ENCODE data around the gene ZNF524. TPM values are rescaled to one million over a fixed set of nuclear protein-coding genes. Genes with fewer than 3 reads are reported as not detected.

Gene ZNF524
- total RNA-seq, 4 donors from 2014 or later, result 20.3 to 33.5 (median 26.4) TPM

DNA sequence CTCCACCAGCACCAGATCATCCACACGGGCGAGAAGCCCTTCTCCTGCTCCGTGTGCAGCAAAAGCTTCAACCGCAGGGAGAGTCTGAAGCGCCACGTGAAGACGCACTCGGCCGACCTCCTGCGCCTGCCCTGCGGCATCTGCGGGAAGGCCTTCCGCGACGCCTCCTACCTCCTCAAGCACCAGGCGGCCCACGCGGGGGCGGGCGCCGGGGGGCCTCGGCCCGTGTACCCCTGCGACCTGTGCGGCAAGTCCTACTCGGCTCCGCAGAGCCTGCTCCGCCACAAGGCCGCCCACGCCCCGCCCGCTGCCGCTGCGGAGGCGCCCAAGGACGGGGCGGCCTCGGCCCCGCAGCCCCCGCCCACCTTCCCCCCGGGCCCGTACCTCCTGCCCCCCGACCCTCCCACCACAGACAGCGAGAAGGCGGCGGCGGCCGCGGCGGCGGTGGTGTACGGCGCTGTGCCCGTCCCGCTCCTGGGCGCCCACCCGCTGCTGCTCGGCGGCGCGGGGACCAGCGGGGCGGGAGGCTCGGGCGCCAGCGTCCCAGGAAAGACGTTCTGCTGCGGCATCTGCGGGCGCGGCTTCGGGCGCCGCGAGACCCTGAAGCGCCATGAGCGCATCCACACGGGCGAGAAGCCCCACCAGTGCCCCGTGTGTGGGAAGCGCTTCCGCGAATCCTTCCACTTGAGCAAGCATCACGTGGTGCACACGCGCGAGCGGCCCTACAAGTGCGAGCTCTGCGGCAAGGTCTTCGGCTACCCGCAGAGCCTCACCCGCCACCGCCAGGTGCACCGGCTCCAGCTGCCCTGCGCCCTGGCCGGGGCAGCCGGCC is 14.8 kb downstream of the ZNF524 start:
- Histone ChIP-seq H3K36me3 (peaks cover 0 to 61% of the 10 kb centered on the region in 2 donors), H3K27ac (no peak overlapping the region), H3K9me3 (no peaks in the 10 kb centered on the region), H3K4me1 (peaks cover 0 to 42% (median 5%) of the 10 kb centered on the region in 3 donors), H3K27me3 (no peaks in the 10 kb centered on the region), H3K4me3 (no peak overlapping the region)
- no CpG with 5 or more reads among the region's 98 CpGs for WGBS, 2 donors (ENCODE audit: low coverage in 1 of 2)
- no peak for TF ChIP-seq POLR2AphosphoS5 (IDR thresholded peaks at IDR 0.05)
- TF ChIP-seq POLR2A (IDR thresholded peaks at IDR 0.05), result no peak
- TF ChIP-seq CTCF (IDR thresholded peaks at IDR 0.05), result no peak
- no peak for TF ChIP-seq EP300 (IDR thresholded peaks at IDR 0.05)
- no peak for ATAC-seq

- ATAC-seq, result no peak
- 100% methylated on average over 1 to 2 of the region's 88 CpGs for WGBS, 2 donors (ENCODE audit: low coverage in 1 of 2)
- peaks cover 0 to 56% of the 10 kb centered on the region in 2 donors for H3K36me3 ChIP-seq
Observed at GRCh38 chr19:55615543-55616394, 15.7 kb downstream of the ZNF524 start.

GRCh38 chr19:55616395-55616875 is 16.3 kb downstream of the ZNF524 start:
- Histone ChIP-seq H3K9me3 (no peaks in the 10 kb centered on the region), H3K27me3 (no peaks in the 10 kb centered on the region), H3K27ac (no peak overlapping the region), H3K4me3 (no peak overlapping the region), H3K4me1 (peaks cover 0 to 28% (median 2%) of the 10 kb centered on the region in 3 donors), H3K36me3 (peaks cover 0 to 62% of the 10 kb centered on the region in 2 donors)
- no peak for ATAC-seq
- 99% methylated on average over 13 of the region's 38 CpGs; no CpG with 5 or more reads in 1 of the 2 donors for WGBS, 2 donors (ENCODE audit: low coverage in 1 of 2)
- TF ChIP-seq POLR2A (IDR thresholded peaks at IDR 0.05) (no peak), POLR2AphosphoS5 (IDR thresholded peaks at IDR 0.05) (no peak), EP300 (IDR thresholded peaks at IDR 0.05) (no peak), CTCF (IDR thresholded peaks at IDR 0.05) (no peak)

More at GRCh38 chr19:55615543-55616394, 15.7 kb downstream of the ZNF524 start:
- Histone ChIP-seq H3K27me3 (no peaks in the 10 kb centered on the region), H3K9me3 (no peaks in the 10 kb centered on the region), H3K4me3 (no peak overlapping the region), H3K4me1 (peaks cover 0 to 35% (median 5%) of the 10 kb centered on the region in 3 donors), H3K27ac (no peak overlapping the region)
- TF ChIP-seq POLR2AphosphoS5 (IDR thresholded peaks at IDR 0.05) (no peak), CTCF (IDR thresholded peaks at IDR 0.05) (no peak), POLR2A (IDR thresholded peaks at IDR 0.05) (no peak), EP300 (IDR thresholded peaks at IDR 0.05) (no peak)

- H3K36me3 ChIP-seq, result peaks cover 0 to 72% of the 10 kb centered on the region in 2 donors
- 84% methylated on average over 4 of the region's 8 CpGs; no CpG with 5 or more reads in 1 of the 2 donors for WGBS, 2 donors (ENCODE audit: low coverage in 1 of 2)
- H3K27me3 ChIP-seq, result no peaks in the 10 kb centered on the region
- no peaks in the 10 kb centered on the region for H3K9me3 ChIP-seq
- no peak overlapping the region for H3K27ac ChIP-seq
- TF ChIP-seq POLR2A (IDR thresholded peaks at IDR 0.05) (no peak), POLR2AphosphoS5 (IDR thresholded peaks at IDR 0.05) (no peak), CTCF (IDR thresholded peaks at IDR 0.05) (no peak), EP300 (IDR thresholded peaks at IDR 0.05) (no peak)
- no peak overlapping the region for H3K4me3 ChIP-seq
- H3K4me1 ChIP-seq, result peaks cover 0 to 18% (median 0%) of the 10 kb centered on the region in 3 donors
- no peak for ATAC-seq
Observed at GRCh38 chr19:55617426-55617825, 17.3 kb downstream of the ZNF524 start.
